ENCODE measurements around the gene USP2.

USP2 gene

GRCh38 chr11:119341222-119342022 lies 40.1 kb downstream of the USP2 start:
- no peak for TF ChIP-seq POLR2A (IDR thresholded peaks at IDR 0.05; ENCODE audit: low read depth, low read length)
- FAIRE-seq (no peak), DNase-seq (ENCODE audit: insufficient read length, low spot score) (no peak)

GRCh38 chr11:119340335-119341221 lies 40.9 kb downstream of the USP2 start, which contains the start of gene C1QTNF5:
Gene C1QTNF5 (minus strand): TSS chr11:119340883. CDS start chr11:119340397, 486 bp downstream.
- FAIRE-seq, result no peak
- no peak for TF ChIP-seq POLR2A (IDR thresholded peaks at IDR 0.05; ENCODE audit: low read depth, low read length)
- DNase-seq (ENCODE audit: insufficient read length, low spot score), result no peak

- TF ChIP-seq POLR2A (IDR thresholded peaks at IDR 0.05; ENCODE audit: low read depth, low read length), result no peak
- FAIRE-seq (no peak), DNase-seq (ENCODE audit: insufficient read length, low spot score) (no peak)
These were observed 41.7 kb downstream of the USP2 start for GRCh38 chr11:119339589-119340334.

DNA sequence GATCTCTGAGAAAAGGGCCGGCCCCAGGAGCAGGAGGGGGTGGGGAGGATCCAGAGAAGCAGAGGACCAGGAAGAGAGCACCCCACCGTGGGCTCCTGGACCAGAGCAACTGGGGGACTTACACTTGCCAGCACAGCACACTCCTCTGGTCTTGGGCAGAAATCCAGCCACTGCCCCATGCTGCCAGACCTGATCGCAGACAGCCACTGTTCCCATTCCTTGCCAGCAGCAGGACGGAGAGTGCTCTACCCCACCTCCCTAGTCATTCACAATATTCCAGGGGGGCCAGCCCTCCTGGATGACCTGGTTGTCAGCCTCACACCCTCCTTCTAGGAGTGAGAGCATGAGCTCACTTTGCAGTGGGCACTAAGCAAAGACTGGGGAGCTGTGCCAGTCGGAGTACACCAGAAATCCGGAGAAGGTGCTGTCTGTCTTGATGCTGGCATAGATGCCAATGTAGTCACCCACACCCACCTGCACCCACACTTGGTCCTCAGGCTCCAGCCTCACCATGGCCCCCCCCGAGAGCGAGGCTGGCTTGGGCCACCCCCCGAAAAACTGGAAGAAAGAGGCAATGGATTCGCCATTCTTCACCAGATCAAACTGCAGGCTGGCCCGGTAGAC lies 42.4 kb downstream of the USP2 start:
- TF ChIP-seq POLR2A (IDR thresholded peaks at IDR 0.05; ENCODE audit: low read depth, low read length), result no peak
- FAIRE-seq (no peak), DNase-seq (ENCODE audit: insufficient read length, low spot score) (no peak)

DNA sequence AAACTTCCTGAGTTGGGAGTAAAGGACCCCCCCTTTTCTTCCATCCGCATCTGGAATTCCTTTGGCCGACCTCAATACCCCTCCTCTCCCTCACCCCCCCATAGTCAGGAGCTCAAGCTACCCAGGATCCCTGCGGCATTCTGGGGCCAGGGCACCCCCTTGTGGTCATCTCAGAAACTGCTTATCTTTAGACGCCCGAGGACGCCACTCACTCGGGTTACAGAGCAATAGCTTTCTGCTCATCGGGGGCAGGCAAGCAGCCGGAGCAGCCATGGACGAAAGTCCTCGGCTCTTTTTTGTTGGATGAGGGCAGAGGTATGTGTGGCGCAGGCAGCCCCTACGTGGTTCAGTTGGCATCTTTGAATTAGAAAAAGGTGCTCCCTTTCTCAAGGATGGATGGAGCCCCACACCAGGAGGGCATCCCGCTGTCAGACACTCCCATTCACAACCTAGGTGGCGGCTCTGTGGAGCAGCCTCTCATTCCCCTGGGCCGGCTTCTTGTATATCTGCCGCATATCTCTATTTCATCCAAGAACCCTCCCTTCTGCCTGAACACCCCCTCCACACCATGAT lies 43.1 kb downstream of the USP2 start:
- DNase-seq (ENCODE audit: insufficient read length, low spot score), result peak; percentile 83
- no peak for TF ChIP-seq POLR2A (IDR thresholded peaks at IDR 0.05; ENCODE audit: low read depth, low read length)
- no peak for FAIRE-seq

DNA sequence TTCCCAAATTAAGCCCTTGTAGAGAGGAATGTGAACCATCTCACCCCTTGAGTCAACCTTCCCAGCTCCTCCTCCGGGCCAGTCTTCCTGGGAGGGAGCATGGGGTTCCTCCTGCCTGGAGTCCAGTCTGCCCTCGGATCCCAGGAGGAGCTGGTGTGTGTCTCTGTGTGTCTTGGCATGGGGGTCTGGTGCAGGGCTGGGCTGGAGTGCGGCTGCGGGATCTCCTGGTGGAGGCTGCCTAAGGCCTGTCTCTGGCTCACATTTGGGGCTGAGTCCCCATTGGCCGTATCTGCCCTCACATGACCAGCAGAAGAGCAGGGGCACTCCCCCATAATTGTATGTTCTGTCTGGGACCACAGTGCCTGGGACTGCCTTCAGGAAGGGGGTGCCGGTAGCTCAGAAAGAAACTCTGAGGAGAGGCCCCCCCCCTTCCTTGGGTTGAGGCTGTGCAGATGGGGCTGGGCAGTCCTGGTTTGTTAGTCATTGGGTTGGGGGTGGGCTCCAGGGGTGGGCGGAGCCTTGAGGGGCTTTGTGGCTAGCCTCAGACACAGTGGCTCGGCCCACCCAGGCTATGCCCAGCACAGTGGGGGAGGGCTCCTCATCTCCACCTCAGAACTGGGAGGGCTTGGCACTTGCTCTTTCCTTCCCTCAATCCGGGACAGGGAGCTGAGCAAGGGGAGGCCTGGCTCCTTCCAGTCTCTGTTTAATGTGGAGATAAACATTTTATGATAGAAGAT lies 43.7 kb downstream of the USP2 start:
- FAIRE-seq, result no peak
- no peak for DNase-seq (ENCODE audit: insufficient read length, low spot score)
- no peak for TF ChIP-seq POLR2A (IDR thresholded peaks at IDR 0.05; ENCODE audit: low read depth, low read length)

- no peak for TF ChIP-seq POLR2A (IDR thresholded peaks at IDR 0.05; ENCODE audit: low read depth, low read length)
- no peak for FAIRE-seq
- DNase-seq (ENCODE audit: insufficient read length, low spot score), result no peak
These were observed 44.6 kb downstream of the USP2 start for GRCh38 chr11:119336744-119337469.

- no peak for TF ChIP-seq POLR2A (IDR thresholded peaks at IDR 0.05; ENCODE audit: low read depth, low read length)
- DNase-seq (ENCODE audit: insufficient read length, low spot score) (no peak), FAIRE-seq (no peak)
These were observed 45.6 kb downstream of the USP2 start for GRCh38 chr11:119335655-119336543.

DNA sequence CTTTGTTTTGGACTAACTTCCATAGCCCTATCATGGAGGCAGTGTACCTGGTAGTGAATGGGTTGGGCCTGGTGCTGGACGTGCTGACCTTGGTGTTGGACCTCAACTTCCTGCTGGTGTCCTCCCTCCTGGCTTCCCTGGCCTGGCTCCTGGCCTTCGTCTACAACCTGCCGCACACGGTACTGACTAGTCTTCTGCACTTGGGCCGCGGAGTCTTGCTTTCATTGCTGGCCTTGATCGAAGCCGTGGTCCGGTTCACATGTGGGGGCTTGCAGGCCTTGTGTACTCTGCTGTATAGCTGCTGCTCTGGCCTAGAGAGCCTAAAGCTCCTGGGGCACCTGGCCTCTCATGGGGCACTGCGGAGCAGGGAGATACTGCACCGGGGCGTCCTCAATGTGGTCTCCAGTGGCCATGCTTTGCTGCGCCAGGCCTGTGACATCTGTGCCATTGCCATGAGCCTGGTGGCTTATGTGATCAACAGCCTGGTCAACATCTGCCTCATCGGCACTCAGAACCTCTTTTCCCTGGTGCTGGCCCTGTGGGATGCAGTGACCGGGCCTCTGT lies 46.3 kb downstream of the USP2 start:
- DNase-seq (ENCODE audit: insufficient read length, low spot score) (no peak), FAIRE-seq (no peak)
- TF ChIP-seq POLR2A (IDR thresholded peaks at IDR 0.05; ENCODE audit: low read depth, low read length), result no peak

GRCh38 chr11:119334174-119334930 lies 47.1 kb downstream of the USP2 start, which contains the start of gene RNF26:
Gene RNF26 (plus strand): TSS chr11:119334527. CDS start chr11:119335123, 596 bp downstream.
- peak; percentile 93 for FAIRE-seq
- TF ChIP-seq POLR2A (IDR thresholded peaks at IDR 0.05; ENCODE audit: low read depth, low read length), result peak; percentile 38; the same call in 1 of the 2 replicates

More at GRCh38 chr11:119334174-119334930, 47.1 kb downstream of the USP2 start, which contains the start of gene RNF26:
- DNase-seq (ENCODE audit: insufficient read length, low spot score), result peak; percentile 91
